Erythroblast (primary cell): ENCODE results near the gene PFDN5.

ENCODE experiments used
- GATA1 ChIP-seq: IDR thresholded peaks from 2 replicates; pipeline ENCODE4 v1.6.1; 2011; ENCODE audit warnings: low read depth, mild to moderate bottlenecking, control low read depth, low read length, moderate library complexity
- POLR2A ChIP-seq: IDR thresholded peaks from 2 replicates; pipeline ENCODE4 v1.6.1; 2011; ENCODE audit warnings: mild to moderate bottlenecking, low read length

- TF ChIP-seq POLR2A (no peak), GATA1 (no peak)
Measured at GRCh38 chr12:53336181-53336681, 40.9 kb downstream of the PFDN5 start, which contains the start of gene SP7.
